HG03439 (cell line): ENCODE data around the gene FAM131C.
"Not testable (repeated sequence)": the region's sequence is repeated elsewhere in the genome, so short reads cannot be mapped to it uniquely, and the experiment has no call there.

Source experiments
- ATAC-seq: cut with Tn5 transposase; IDR thresholded peaks from one replicate; pipeline ENCODE4 v1.9.1; 2021; ENCODE audit warnings: mild to moderate bottlenecking, moderate library complexity; ENCODE audit not compliant: unreplicated experiment

The FAM131C gene

DNA sequence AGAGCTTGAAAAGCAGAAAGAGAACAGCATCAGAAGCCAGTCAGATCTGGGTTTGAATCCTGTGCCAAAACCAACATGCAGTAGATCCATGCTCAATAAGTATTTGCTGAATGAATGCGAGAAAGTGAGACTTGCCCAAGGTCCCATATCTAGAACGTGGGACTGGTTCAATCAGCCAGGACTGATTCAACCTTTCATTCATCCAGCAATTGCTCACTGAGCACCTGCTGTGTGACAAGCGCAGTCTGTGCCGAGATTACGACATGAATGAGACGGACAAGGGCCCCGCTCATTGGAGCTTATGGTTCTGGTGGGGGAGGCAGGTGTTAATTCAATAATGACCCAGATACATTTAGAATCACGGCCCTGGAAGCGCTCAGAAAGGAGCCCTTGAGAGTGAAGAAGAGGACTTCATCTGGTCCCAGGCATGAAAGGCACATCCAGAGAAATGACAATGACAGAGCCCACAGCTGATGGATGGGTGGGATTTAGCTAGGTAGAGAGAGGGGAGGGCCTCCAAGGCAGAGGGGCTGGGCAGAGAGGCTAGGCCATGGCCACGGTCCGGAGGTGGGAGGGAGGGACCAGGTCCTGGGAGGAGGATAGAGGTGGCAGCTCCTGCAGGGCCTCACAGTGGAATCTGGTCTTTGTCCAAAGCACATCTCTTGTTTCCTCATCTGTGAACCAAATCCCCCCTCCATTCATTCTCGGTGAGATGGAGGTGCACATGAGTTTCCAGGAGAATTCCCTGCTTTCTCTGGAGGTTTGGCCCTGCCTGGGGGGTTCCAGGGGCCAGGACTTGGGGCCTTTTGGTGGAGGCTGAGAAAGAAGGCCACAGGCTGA lies 4.2 kb upstream of the FAM131C start:
- no peak for ATAC-seq

DNA sequence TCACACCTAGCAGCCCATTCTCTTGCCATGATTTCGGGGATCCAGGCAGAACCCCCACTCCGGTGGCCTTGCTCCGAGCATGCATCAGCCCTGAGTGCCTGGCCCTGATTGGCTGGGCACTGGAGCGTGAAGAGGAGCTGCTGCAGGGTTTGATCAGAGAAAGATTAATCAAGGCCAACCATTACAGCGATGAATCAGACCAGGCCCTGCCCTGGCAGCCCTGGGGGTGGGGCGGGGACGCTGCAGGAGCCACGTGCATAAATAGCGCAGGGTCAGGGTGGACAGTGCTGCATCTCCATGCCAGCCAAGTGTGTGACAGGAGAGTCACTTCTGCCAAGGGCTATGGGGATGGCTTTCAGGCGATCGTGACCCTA lies 3.4 kb upstream of the FAM131C start:
- ATAC-seq = no peak

DNA sequence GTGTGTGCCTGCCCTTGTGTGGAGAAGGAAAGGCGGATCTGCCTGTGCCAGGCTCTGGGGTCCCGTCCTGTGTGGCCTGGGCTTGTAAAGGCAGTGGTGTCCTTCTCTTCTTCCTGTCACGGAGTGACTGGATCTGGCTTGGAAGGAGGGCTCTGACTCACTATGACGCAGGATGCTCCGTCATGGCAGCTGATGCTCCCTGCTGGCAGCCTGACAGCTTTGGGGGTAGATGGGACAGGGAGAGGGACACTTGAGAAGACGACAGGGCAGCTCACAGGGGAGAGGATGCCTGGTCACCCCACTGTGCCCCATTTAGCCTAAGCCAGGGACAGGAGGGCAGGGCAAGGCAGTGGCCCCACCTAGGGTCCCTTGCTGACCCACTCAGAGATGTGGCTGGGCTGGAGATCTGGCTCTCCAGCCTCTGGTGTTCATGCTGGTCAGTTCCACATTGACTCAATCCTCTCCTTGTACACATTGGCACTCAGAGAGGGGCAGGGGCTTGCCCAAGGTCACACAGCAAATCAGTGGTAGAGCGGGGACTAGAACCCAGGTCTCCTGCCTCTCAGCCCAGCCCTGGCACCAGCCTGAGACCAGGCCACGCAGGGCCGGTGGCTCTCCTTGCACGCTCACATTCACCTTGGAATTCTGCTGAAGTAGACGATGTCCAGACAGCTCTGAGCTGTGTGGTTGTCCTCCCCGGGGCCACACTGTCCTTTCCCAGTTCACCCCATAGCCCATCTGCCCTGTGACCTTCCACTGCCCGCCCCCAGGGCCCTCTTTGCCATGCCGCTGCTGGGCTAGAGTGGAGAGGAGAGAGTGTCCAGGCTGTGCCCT lies 2.8 kb upstream of the FAM131C start:
- ATAC-seq = no peak

DNA sequence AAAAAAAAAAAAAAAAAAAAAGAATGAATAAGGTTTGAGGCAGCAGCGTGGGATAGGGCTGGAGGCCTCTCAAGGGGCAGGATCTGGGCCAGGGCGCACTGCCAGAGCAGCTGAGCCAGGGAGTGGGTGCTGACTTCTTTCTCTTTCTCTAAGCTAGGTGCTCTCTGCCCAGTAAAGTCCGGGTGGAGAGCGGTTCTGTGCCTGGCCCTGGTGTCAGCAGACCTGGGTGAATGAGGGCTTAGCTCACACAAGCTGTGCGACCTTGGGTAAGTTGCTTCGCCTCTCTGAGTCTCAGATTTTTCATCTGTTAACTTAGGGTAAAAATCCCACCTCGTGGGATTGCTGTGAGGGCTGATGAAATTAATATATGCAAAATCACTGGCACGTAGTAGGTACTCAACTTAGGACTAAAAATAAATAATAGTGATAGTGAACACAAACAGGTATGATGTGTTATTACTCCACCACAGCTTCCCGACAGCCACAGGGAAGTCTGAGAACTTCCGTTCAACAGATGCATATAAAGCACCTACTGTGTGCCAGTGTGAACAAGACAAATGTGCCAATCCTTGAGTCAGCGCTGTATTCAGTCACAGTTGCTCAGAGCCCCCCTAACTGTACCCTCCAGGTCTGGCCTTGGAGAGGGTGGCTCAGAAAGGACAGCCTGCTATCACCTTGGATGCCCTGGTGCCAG lies 2.0 kb upstream of the FAM131C start:
- ATAC-seq = no peak

DNA sequence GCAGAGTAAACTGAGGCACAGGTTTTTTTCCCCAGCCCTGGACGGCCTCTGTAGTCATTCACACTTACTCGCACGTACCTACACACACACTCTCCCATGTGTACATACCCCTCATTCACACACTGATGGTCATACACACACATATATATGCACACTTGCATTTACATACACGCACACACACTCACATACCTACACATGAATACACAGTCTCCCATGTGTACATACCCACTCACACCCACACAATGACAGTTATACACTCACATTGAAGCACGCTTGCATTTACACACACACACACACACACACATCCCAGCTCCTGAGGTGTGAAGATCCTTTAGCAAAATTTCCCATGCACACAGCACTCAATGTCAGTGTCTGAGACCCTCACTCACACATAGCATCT lies 766 bp upstream of the FAM131C start:
- no peak for ATAC-seq

DNA sequence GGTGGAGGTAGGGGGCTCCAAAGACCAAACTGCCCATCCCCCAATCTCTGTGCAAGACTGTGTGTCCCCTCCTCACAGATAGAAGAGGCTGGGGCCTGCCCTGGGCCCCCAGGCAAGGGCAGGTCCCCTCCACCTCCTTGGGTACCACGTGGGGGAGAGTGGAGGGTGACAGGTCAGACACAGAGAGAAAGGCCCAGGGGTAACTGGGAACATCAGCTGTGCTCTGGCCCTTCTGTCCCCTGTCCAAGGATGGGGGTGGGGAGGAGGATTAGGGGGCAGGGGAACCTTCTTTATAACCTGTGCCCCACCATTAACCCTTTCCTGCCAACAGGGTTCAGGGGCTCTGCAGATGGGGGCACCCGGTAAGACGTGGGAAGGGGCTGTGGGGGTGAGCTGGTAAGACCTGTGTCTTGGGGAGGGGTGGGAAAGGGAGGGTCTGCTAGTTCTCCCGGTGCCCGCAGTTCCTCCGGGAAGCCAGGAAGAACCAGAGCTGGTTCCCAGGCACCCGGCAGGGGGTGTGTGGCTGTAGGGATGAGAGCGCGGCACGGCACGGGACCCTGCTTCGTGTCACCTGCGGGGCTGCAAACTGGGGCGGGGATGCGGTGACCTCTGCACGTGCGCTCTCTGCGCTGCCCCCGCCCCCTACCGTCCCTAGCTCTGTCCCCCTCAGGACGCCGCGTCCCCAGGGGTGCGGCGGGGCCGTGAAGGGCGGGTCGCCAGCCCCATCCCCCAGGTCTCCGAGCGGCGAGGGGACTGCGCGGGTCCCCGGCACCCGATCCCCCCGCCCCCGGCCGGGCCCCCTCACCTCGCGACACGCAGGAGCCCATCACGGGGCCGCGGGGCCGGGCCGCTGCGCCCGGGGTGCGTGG lies 601 bp downstream of the FAM131C start:
- no peak for ATAC-seq

DNA sequence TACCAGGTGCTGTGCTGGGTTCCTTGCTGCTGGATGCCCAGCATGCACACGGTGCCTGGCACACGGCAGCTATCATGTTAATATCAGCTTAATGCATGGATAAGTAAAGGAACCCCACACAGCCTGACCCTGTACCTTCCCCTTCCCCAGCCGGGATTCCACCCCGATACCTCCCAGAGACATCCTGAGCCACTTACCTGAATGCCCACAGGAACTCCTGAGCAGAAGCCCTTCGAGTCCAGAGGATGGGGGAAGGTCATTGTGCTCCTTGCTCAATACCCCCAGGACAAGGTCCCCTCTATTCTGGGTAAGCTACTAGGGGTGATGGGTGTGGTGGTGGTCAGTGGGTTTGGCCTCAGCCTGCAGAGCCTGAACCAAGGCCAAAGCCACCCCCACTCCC lies 1.4 kb downstream of the FAM131C start:
- no peak for ATAC-seq

DNA sequence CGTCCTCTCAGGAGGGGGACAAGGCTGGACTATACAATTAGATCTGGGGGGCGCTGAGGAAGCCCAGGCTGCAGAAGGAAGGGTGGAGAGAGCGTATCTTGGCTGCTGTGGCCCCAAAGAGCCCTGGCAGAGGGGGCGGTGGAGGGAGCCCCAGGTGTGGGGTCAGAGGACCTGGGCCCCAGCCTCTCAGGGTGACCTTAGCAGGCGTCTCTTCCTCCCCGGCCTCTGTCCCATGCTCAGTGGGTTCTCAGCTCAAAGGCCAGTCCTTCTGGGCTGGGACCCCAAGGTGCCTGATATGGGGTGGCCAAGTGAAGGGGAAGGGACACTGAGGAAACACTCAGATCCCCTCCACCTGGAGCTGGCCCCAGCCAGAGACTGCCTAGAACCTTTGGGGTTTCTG lies 1.8 kb downstream of the FAM131C start:
- ATAC-seq = no peak

DNA sequence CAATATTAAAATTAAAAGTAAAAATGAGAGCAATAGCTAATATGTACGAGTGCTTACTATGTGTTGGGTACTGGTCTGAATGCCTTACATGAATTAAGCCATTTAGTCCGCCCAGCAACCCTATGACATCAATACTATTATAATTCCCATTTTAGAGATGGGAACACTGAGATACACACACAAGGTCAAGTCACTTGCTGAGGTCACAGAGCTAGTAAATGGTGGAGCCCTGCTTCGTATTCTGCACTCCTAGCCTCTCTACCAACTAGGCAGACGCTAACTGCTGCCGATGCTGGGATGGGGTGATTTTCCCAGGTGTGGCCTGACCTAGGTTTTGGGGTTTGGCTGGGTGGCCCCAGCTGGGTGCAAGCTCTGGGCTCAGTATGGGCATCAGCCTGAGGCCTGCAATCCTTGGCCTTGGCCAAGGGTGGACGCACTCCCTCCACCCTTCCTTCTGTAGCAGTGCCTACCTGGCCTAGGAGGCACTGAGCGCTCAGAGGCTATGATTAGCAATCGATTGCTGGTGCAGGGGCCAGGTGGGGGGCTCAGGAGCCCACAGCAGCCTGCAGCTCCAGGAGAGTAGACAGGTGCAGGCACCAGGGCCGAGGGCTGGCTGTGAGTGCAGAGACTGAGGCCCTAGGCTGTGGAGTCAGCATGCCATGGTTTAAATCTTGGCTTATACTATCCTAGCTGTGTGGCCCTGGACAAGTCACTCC lies 2.7 kb downstream of the FAM131C start:
- ATAC-seq = no peak

DNA sequence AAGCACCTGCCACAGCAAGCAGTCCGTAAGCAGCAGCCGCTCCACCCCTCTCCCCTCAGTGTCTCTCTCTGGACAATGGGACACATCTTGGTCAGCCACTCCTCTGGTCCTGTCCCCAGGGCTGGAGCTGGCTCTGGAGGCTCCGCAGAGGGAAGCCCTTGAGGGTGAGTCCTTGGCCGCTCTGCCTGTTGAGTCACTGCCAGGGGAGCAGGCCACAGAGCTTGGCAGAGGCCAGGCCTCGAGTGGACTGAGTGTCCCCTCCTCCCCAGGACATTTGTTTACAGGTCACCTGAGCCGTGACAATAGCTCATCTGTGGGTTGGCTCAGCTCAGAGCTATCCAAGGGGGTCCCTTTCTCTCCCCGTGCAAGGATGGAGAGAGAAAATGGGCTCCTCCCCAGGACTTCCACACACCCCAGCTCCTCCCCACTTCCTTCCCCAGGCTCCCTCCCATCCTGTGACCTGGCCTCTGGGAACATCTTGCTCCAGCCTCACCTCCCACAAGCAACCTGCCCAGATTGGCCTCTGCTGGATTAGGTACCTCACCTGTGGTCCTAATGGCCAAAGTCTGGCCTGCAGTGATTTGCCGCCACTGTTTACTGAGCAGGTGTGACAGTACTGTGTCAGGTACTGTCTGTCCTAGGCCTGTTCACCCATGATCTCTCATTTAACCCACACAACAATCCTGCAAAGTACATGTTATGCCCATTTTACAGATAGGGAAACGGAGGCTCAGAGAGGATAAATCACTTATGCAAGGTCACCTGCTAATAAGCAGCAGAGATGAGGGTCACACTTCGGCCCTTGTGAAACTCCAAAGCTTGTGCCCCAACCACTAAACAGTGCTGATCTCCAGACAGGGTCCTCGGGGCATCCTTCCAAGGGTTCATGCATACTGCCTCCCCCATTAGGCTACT lies 4.8 kb downstream of the FAM131C start:
- ATAC-seq = no peak

DNA sequence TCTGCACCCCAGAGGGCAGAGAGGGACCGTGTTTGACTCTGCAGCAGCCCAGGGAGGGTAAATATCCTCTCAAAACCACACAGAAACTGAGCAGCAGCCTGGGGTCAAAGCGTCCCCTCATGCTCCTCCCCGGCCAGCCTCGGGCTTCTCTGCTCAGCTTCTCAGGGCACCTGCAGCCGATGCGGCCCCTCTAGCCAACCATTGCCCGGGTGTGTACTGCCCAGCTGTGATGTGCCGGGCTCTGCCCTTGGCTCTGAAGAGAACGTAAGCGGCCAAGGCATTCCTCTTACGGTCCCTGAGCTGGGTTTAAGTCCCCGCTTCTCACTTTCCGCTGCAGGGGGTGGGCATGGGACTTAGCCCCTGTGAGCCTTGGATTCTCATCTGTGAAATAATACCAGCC lies 5.5 kb downstream of the FAM131C start:
- ATAC-seq = no peak

DNA sequence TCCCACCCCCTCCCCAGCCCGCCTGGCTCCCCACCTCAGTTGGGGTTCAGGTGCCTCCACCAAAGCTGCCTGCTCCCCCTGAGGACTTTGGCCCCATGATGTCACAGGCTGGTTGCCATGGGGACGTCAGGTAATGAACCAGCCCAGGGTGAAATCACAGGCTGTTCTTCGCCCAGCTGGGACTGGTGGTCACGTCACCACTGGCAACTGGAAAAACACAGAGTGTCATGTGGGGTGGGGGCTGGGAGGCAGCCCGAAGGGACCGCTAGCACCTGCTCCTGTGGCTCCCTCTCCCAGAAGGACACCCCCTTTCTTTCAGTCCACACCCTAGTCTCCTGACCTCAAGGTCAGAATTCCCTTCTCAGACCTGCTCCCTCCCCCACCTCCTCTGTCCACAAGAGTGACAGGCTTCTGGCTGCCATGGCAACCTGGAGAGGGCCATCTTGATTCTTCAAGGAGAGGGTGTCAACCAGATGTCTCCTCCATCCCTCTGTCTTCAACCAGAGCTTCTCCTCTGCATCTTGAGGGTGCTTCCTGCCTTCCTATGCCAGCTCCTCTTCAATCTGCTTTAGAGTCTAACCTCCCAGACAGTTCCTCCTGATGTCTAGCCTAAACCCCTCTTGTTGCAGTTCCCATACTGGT lies 6.2 kb downstream of the FAM131C start:
- no peak for ATAC-seq

DNA sequence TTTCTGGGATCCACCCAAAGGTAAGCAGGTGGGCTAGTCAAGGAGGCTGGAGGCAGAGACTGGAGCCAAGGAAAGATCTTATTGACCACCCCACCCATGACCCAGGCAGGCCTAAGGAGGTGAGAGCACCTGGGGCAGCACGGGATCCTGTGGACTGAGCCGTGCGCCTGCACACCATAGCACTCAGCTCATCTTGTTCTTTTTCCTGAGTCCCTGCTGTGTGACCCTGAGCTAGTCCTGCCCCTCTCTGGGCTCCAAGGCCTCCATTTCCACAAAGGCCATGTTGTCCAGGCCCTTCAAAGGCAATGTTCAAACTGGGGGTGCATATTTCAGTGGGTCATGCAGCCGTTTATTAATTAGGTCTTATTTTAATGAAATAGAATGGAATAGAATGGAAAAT lies 7.2 kb downstream of the FAM131C start:
- no peak for ATAC-seq

DNA sequence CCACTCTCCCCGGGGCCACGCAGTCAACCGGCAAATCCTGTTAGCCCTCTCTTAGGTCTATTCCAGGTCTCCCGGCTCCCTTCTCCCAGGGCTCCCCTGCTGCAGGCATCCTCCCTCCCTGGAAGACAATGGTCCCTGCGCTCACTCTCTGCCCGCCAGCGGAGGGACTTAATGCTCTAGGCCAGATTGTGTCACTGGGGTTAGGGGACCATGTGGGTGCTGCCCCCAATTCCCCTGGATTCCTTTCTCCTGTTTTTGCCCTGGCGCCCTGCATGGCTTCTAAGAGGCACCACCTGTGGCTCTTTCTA lies 8.2 kb downstream of the FAM131C start:
- ATAC-seq = no peak

DNA sequence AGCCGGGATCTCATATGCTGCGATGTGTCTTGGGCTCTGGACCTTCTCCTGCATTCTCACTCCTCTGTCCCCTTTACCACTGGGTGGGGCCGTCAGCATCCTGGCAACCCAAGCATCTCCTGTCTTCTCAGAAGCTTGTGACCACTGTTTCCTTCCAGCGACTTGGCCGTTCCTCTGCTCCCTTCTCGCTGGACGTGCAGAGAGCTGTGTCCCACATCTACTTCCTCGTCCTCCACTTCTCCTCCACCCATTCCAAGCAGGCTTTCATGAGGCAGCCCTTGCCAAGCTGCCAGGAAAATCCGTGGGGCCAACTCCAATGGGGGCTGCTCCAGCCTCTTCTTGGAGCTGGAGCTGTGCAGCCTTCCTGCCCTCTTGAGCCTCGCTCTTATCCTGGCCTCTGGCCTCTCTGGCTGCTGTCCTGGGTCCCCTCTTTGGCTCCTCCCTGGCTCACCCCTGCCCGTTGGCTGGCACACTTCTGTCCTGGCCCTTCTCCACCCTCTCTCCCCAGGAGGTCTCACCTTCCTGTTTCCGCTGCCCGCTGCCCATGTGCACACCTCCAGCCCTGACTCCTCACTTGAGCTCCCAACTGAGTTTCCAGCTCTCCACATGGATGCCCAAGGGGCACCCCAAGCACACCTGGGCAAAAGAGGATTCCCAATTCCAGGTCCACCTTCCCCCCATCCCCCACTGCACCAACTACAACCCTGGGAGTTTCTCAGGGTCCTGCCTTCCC lies 8.7 kb downstream of the FAM131C start:
- ATAC-seq = no peak

DNA sequence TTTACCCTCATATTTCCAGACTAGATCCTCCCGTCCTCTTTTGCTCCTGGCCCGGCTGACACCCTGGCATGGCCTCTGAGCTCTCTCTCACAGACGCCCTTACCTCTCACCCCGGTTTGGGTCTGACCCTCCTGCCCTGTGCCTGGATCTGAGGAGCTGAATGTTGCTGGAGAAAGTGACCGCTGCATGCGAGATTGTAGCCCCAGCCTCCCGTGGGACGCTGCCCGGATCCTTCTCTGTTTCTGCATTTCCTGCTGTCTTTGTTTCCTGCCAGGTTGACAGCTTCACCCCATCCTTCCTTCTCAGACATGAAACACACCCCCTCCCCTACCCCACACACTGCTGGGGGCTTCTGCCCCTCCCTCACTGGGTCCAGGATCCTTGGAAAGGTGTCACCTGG lies 9.5 kb downstream of the FAM131C start:
- no peak for ATAC-seq

DNA sequence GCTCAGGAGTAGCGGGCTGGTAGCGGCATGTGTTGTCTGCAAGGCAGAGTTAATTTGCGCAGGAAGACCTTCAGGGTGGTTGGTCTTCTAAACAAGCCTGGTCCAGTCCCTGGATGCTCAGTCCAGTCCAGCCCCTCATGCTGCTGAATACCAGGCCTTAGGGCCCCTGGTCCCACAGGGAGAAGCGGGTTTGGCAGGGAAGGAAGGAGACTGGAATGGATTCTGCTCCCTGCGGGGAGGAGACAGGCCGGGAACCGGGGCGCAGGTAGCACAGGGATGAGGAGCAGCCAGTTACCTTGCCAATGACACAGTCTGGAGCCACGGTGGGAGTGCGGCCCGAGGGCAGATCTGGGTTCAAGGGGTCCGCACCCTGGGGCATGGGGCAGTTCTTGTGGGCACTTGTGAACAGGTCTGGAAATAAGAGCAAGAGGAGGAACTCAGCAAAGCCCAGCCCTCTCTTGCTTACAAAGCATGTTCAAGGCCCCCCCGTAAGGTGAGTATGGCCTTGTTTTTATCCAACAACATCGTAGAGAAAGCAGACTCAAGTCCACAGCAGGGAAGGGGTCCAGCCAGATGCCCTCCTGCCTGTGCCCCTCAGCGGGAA lies 10.1 kb downstream of the FAM131C start:
- ATAC-seq = no peak

DNA sequence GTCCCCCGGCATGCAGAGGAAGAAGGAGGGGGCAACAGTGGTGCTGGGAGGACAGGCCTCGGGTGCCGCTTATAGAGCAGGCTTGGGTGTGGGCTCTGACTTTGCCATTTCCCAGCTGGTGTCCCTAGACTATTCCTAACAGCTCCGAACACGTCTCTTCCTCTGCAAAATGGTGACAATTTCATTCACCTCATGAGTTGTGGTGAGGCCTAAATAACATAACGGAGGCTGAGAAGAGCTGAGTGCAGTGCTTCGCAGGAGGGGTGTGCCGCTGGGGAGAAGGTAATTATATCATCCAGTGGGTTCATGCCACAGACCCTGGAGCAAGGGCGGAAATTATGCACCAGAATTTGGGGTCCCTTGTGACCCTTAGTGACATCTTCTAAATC lies 10.8 kb downstream of the FAM131C start:
- not testable (repeated sequence) for ATAC-seq
